Measurements from ENCODE around the gene ARHGAP33. TPM values are rescaled to one million over a fixed set of nuclear protein-coding genes. Genes with fewer than 3 reads are reported as not detected.

Gene ARHGAP33
- total RNA-seq, 1 experiment from 2014 or later: 19.5 TPM

- TF ChIP-seq, protein P1, sequence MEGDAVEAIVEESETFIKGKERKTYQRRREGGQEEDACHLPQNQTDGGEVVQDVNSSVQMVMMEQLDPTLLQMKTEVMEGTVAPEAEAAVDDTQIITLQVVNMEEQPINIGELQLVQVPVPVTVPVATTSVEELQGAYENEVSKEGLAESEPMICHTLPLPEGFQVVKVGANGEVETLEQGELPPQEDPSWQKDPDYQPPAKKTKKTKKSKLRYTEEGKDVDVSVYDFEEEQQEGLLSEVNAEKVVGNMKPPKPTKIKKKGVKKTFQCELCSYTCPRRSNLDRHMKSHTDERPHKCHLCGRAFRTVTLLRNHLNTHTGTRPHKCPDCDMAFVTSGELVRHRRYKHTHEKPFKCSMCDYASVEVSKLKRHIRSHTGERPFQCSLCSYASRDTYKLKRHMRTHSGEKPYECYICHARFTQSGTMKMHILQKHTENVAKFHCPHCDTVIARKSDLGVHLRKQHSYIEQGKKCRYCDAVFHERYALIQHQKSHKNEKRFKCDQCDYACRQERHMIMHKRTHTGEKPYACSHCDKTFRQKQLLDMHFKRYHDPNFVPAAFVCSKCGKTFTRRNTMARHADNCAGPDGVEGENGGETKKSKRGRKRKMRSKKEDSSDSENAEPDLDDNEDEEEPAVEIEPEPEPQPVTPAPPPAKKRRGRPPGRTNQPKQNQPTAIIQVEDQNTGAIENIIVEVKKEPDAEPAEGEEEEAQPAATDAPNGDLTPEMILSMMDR (conservative IDR thresholded peaks at IDR 0.05): no peak
- Histone ChIP-seq H3K79me2 (ENCODE audit: insufficient read depth, low read length) (no peaks in the 10 kb centered on the region), H4K91ac (ENCODE audit: insufficient read length, low read depth, low read length) (no peak overlapping the region), H2AFZ (ENCODE audit: low read length) (no peak overlapping the region), H3K27me3 (ENCODE audit: insufficient read depth, low read length) (no peaks in the 10 kb centered on the region; the same call in 1 of the 2 replicates), H2BK5ac (ENCODE audit: insufficient read length, low read length) (no peak overlapping the region), H3K4ac (ENCODE audit: low read depth, low read length) (no peak overlapping the region), H3K9ac (ENCODE audit: extremely low read depth, insufficient read length, low read length) (no peak overlapping the region), H3K56ac (ENCODE audit: insufficient read length, low read depth, low read length) (no peak overlapping the region), H3T11ph (ENCODE audit: low read length) (no peak overlapping the region), H3K27ac (ENCODE audit: insufficient read length, low read depth, low read length) (no peak overlapping the region), H4K8ac (replicated peaks; ENCODE audit: insufficient read length, low read depth, low read length) (no peak overlapping the region), H3K14ac (ENCODE audit: insufficient read depth, low read length) (no peak overlapping the region; the same call in 1 of the 2 replicates), H2BK120ac (ENCODE audit: low read depth, low read length, poor library complexity, severe bottlenecking) (no peak overlapping the region), H3K4me2 (ENCODE audit: insufficient read depth, insufficient read length, low read length) (no peak overlapping the region), H3K4me1 (ENCODE audit: insufficient read depth, low read length) (no peaks in the 10 kb centered on the region), H3K23ac (ENCODE audit: insufficient read length, low read depth, low read length) (no peak overlapping the region), H2BK12ac (ENCODE audit: insufficient read length, low read depth, low read length) (no peak overlapping the region), H4K20me1 (ENCODE audit: control insufficient read depth, insufficient read depth, insufficient read length) (no peaks in the 10 kb centered on the region), H4K5ac (ENCODE audit: insufficient read length, low read depth, low read length) (no peak overlapping the region), H2BK15ac (ENCODE audit: low read depth, low read length) (no peak overlapping the region), H3K79me1 (ENCODE audit: insufficient read depth, low read depth, low read length, poor library complexity, severe bottlenecking) (no peaks in the 10 kb centered on the region), H3K9me3 (ENCODE audit: control insufficient read depth, low read depth, low read length) (no peaks in the 10 kb centered on the region), H3K18ac (ENCODE audit: insufficient read length, low read depth, low read length) (no peak overlapping the region), H2BK20ac (ENCODE audit: low read depth, low read length, poor library complexity, severe bottlenecking) (no peak overlapping the region), H2AK5ac (ENCODE audit: insufficient read length, low read length) (no peak overlapping the region), H3K23me2 (ENCODE audit: insufficient read length, low read depth, low read length, poor library complexity, severe bottlenecking) (no peaks in the 10 kb centered on the region)
- Mint-ChIP-seq H3K27me3 (ENCODE audit: low read depth) (peaks cover 58% of the 10 kb centered on the region), H3K4me1 (peaks cover 5% of the 10 kb centered on the region in 2 experiments), H3K36me3 (ENCODE audit: insufficient read depth in 1 of 3, low read depth in 3 of 3) (no peaks in the 10 kb centered on the region), H3K4me3 (peak overlapping the region in 1 of 2 experiments; percentile 67; a peak in 1 of 5 replicates), H3K9me3 (no peaks in the 10 kb centered on the region), H3K27ac (no peak overlapping the region)
- WGBS (ENCODE audit: extremely low coverage, insufficient read length, low lambda C conversion rate): no CpG with 5 or more reads among the region's 18 CpGs
- DNase-seq: no peak
Observed at GRCh38 chr19:35830986-35831385, 55.6 kb downstream of the ARHGAP33 start.

Data from H9 (cell line).